A549 (cell line): ENCODE measurements around the gene TMEM9. TPM values are rescaled to one million over a fixed set of nuclear protein-coding genes. Genes with fewer than 3 reads are reported as not detected.

Experiments used
- ATAC-seq, 2 experiments: fragments of 200-7000 bp in 1 of 2; fragments of >200 bp in 1 of 2; cut with Nextera tagmentation in 1 of 2; cut with Tn5 transposase in 1 of 2; 3 replicates each; pipeline versions ENCODE4 v1.8.0 to v1.9.1; 2018 to 2020; ENCODE audit warnings: mild to moderate bottlenecking in 1 of 2, moderate library complexity in 1 of 2
- CTCF ChIA-PET: fragments of 300-600 bp; sonication (Branson Sonifier 250); formaldehyde crosslinking; extraction: SDS; loops from one replicate; lab custom pipeline; 2021; ENCODE audit warnings: antibody characterized with exemption, inconsistent platforms; lab: Yijun Ruan, JAX
- POLR2A ChIA-PET: fragments of 350-600 bp; formaldehyde crosslinking; extraction: SDS; loops from one replicate; lab custom pipeline; 2021; ENCODE audit warnings: antibody characterized with exemption, inconsistent platforms; lab: Yijun Ruan, JAX
- DNase-seq, 2 experiments: peaks; one replicate each; pipeline versions ENCODE4 v3.0.0 to v3.0.0-alpha.2; 2011 to 2016; ENCODE audit warnings: low read depth in 1 of 2, low spot score in 1 of 2
- FAIRE-seq: peaks from 2 replicates; lab custom pipeline; 2011; peaks lifted over from hg19 to GRCh38; lab: Jason Lieb, UNC
- H3K27ac ChIP-seq, 2 experiments: fragments of >200 bp; sonication (Bioruptor Twin); formaldehyde crosslinking; 3 replicates each; pipeline ENCODE4 v1.5.1; 2016 to 2017
- H3K4me1 ChIP-seq: fragments of >200 bp; sonication (Bioruptor Twin); formaldehyde crosslinking; 3 replicates; pipeline ENCODE4 v1.6.1; 2016
- H3K4me2 ChIP-seq: fragments of >200 bp; sonication (Bioruptor Twin); formaldehyde crosslinking; 3 replicates; pipeline ENCODE4 v1.6.1; 2016
- H3K4me3 ChIP-seq: fragments of >200 bp; sonication (Bioruptor Twin); formaldehyde crosslinking; 3 replicates; pipeline ENCODE4 v1.5.1; 2016
- H3K9me3 ChIP-seq: fragments of >200 bp; sonication (Bioruptor Twin); formaldehyde crosslinking; 3 replicates; pipeline ENCODE4 v1.6.1; 2016
- BHLHE40 ChIP-seq: IDR thresholded peaks from 2 replicates; pipeline ENCODE4 v1.6.1; 2012; ENCODE audit warnings: low read depth, low read length, inconsistent platforms
- CBX2 ChIP-seq: fragments of 200-600 bp; sonication (generic); IDR thresholded peaks from 2 replicates; pipeline ENCODE4 v1.6.1; 2016; ENCODE audit warnings: low read depth, mild to moderate bottlenecking, borderline replicate concordance
- EHMT2 ChIP-seq: fragments of 200-600 bp; sonication (generic); IDR thresholded peaks from 2 replicates; pipeline ENCODE4 v1.6.1; 2016; ENCODE audit warnings: antibody characterized with exemption, low read depth, mild to moderate bottlenecking, moderate library complexity
- HDAC2 ChIP-seq: fragments of 200-600 bp; sonication (generic); IDR thresholded peaks from 2 replicates; pipeline ENCODE4 v1.6.1; 2016
- HEYL ChIP-seq: fragments of 250-450 bp; sonication (Bioruptor Pico); IDR thresholded peaks from 2 replicates; pipeline ENCODE4 v1.8.0; 2021; ENCODE audit warnings: mild to moderate bottlenecking, moderate library complexity
- HOXA7 ChIP-seq: fragments of 250-450 bp; sonication (Bioruptor Pico); IDR thresholded peaks from 2 replicates; pipeline ENCODE4 v1.5.0; 2020; ENCODE audit warnings: mild to moderate bottlenecking, moderate library complexity
- JUN ChIP-seq, 2 experiments: fragments of >200 bp; sonication (Bioruptor Twin); formaldehyde crosslinking; IDR thresholded peaks; 2 replicates in 1 of 2; 3 replicates in 1 of 2; pipeline ENCODE4 v1.6.1; 2016 to 2017
- JUNB ChIP-seq: fragments of >200 bp; sonication (Bioruptor Twin); formaldehyde crosslinking; IDR thresholded peaks from 2 replicates; pipeline ENCODE4 v1.6.1; 2016
- KDM1A ChIP-seq: fragments of 200-600 bp; sonication (generic); IDR thresholded peaks from 2 replicates; pipeline ENCODE4 v1.6.1; 2016; ENCODE audit warnings: low read depth, mild to moderate bottlenecking
- KDM5A ChIP-seq: fragments of 200-600 bp; sonication (generic); IDR thresholded peaks from 2 replicates; pipeline ENCODE4 v1.6.1; 2016; ENCODE audit warnings: antibody characterized with exemption, mild to moderate bottlenecking
- MAFK ChIP-seq: fragments of 450-650 bp; IDR thresholded peaks from 2 replicates; pipeline ENCODE4 v1.6.1; 2014; ENCODE audit not compliant: partially characterized antibody
- MAZ ChIP-seq: fragments of 150-350 bp; IDR thresholded peaks from 2 replicates; pipeline ENCODE4 v1.6.1; 2014; ENCODE audit warnings: antibody characterized with exemption, low read depth, low read length, borderline replicate concordance
- NFE2L2 ChIP-seq: fragments of 150-350 bp; conservative IDR thresholded peaks from 2 replicates; pipeline ENCODE4 v1.6.1; 2014; ENCODE audit warnings: low read length
- NPAS2 ChIP-seq: fragments of 250-450 bp; sonication (Bioruptor Pico); IDR thresholded peaks from 2 replicates; pipeline ENCODE4 v1.8.0; 2022; ENCODE audit warnings: mild to moderate bottlenecking, moderate library complexity, borderline replicate concordance
- NR3C1 ChIP-seq: fragments of >200 bp; sonication (Bioruptor Twin); formaldehyde crosslinking; IDR thresholded peaks from 3 replicates; pipeline ENCODE4 v1.6.1; 2017
- POLR2AphosphoS2 ChIP-seq: conservative IDR thresholded peaks from 2 replicates; pipeline ENCODE4 v1.6.1; 2012; ENCODE audit warnings: low read length, improper control_type of control experiment, inconsistent platforms
- RAD21 ChIP-seq, 2 experiments: fragments of >200 bp in 1 of 2; sonication (Bioruptor Twin) in 1 of 2; formaldehyde crosslinking in 1 of 2; IDR thresholded peaks in 1 of 2; conservative IDR thresholded peaks in 1 of 2; 2 replicates in 1 of 2; 3 replicates in 1 of 2; pipeline ENCODE4 v1.6.1; 2012 to 2018; ENCODE audit warnings: inconsistent platforms in 1 of 2
- RARB ChIP-seq: fragments of 250-450 bp; sonication (Bioruptor Pico); IDR thresholded peaks from 2 replicates; pipeline ENCODE4 v1.8.0; 2021; ENCODE audit warnings: mild to moderate bottlenecking, moderate library complexity
- RNF2 ChIP-seq: fragments of 200-600 bp; sonication (generic); IDR thresholded peaks from 2 replicates; pipeline ENCODE4 v1.6.1; 2016; ENCODE audit warnings: low read depth, mild to moderate bottlenecking, antibody characterized with exemption, moderate library complexity, borderline replicate concordance
- SMC3 ChIP-seq: fragments of >200 bp; sonication (Bioruptor Twin); formaldehyde crosslinking; IDR thresholded peaks from 3 replicates; pipeline ENCODE4 v1.6.1; 2018; ENCODE audit warnings: inconsistent platforms
- TFCP2L1 ChIP-seq: fragments of 250-450 bp; sonication (Bioruptor Pico); IDR thresholded peaks from 2 replicates; pipeline ENCODE4 v1.5.0; 2021; ENCODE audit warnings: mild to moderate bottlenecking
- TP53 ChIP-seq: fragments of 250-450 bp; sonication (Bioruptor Pico); IDR thresholded peaks from 2 replicates; pipeline ENCODE4 v1.5.0; 2021; ENCODE audit warnings: mild to moderate bottlenecking, moderate library complexity
- ZFP36 ChIP-seq: fragments of 450-650 bp; IDR thresholded peaks from 2 replicates; pipeline ENCODE4 v1.6.1; 2014; ENCODE audit warnings: borderline replicate concordance; ENCODE audit not compliant: partially characterized antibody
- ZSCAN20 ChIP-seq: fragments of 250-450 bp; sonication (Bioruptor Pico); IDR thresholded peaks from 2 replicates; pipeline ENCODE4 v1.8.0; 2022; ENCODE audit warnings: mild to moderate bottlenecking, moderate library complexity
- WGBS: methylation state at CpG from one replicate; pipeline ENCODE4 v1.1.6; 2017; ENCODE audit errors: missing lambda C conversion rate; 5-methylcytosine and 5-hydroxymethylcytosine counted together
- polyA plus RNA-seq, 4 experiments: library from polyadenylated mRNA; depleted of rRNA in 3 of 4; stranded (reverse); fragments of >200 nt; fragmentation: RNase III in 1 of 4; extraction: RNeasy Plus Mini Kit Qiagen cat#74134 plus additional on column Dnase treatment in 1 of 4; gene quantifications; 2 replicates in 3 of 4; 3 replicates in 1 of 4; pipeline ENCODE4 v1.2.3, GENCODE V29; 2011 to 2017
- TF ChIP-seq, protein P1 (sequence below): IDR thresholded peaks from 2 replicates; pipeline ENCODE4 v1.6.1; 2012
- TF ChIP-seq, protein P2 (sequence below): fragments of 250-450 bp; sonication (Bioruptor Pico); IDR thresholded peaks from 2 replicates; pipeline ENCODE4 v1.5.0; 2020; ENCODE audit warnings: low read depth, mild to moderate bottlenecking, moderate library complexity
- TF ChIP-seq, protein P3 (sequence below): fragments of >200 bp; sonication (Bioruptor Twin); formaldehyde crosslinking; IDR thresholded peaks from 2 replicates; pipeline ENCODE4 v1.6.1; 2016
- TF ChIP-seq, protein P4 (sequence below): fragments of >200 bp; sonication (Bioruptor Twin); formaldehyde crosslinking; IDR thresholded peaks from 3 replicates; pipeline ENCODE4 v1.5.1; 2016

TMEM9 gene
- polyA plus RNA-seq, 2 of the 4 experiments (the other 2 are of a cell fraction), result 86.8 to 97.0 TPM

DNA sequence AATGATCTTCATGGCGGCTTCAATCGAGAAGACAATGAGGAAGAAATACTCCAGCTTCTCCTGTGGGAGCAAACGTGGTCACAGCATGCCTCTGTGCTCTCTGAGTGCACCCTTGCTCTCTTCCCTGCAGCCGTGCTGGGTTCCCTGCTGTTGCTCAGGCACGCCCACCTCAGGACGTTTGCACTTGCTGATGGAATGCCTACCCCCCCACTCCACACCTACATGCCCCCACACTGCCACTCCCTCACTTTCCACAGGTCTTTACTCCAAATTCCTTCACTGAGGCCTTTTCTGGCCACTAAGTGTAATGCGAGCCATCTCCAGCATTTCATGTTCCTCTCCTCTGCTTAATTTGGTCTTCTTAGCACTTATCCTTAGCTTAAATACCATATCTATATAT lies 60.3 kb downstream of the TMEM9 start:
- POLR2A ChIA-PET, result no interaction called here
- H3K4me3 ChIP-seq, result no peak overlapping the region
- WGBS, result 40% methylated on average over 7 of the region's 7 CpGs

DNA sequence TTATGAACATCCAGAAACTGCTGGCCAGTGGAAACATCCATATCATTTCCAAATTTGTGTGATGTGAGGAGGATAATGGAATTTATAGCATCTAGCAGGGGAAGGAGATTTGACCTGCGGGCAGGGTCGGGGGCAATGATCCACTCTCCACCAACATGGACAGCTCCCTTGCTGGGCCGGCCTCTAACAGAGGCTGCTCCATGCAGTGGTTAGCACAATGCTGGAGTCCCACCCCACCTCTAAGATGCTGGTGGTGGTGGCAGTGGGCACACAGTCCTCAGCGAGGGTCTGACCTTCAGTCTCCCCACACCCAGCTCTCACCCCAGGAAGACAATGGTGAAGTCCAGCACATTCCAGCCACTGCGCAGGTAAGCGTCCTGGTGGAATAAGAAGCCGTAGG lies 60.7 kb downstream of the TMEM9 start:
- no peaks in the 10 kb centered on the region for H3K4me1 ChIP-seq
- ChIA-PET POLR2A (no interaction called here), CTCF (interaction anchor here (1.0 to 12.4 kb wide), 3 partner anchors 9 to 26 kb away, joined by 3 to 84 read pairs (median 45); partner anchors contain the start of gene CACNA1S)
- no peak overlapping the region for H3K27ac ChIP-seq
- H3K4me3 ChIP-seq, result no peak overlapping the region
- 70% methylated on average over 7 of the region's 7 CpGs for WGBS
- H3K9me3 ChIP-seq, result no peaks in the 10 kb centered on the region
- DNase-seq, result no peak
- TF ChIP-seq RNF2 (no peak), BHLHE40 (no peak), RARB (no peak), MAFK (no peak), HOXA7 (CRISPR knock-in tag) (no peak), KDM5A (no peak), NFE2L2 (no peak), TFCP2L1 (no peak), ZSCAN20 (no peak), HEYL (CRISPR knock-in tag) (no peak), KDM1A (no peak), JUNB (no peak), HDAC2 (no peak), RAD21 (conservative IDR thresholded peaks at IDR 0.05 in 1 of 2, IDR thresholded peaks at IDR 0.05 in 1 of 2) (no peak), NR3C1 (no peak)
- TF ChIP-seq, protein P1, sequence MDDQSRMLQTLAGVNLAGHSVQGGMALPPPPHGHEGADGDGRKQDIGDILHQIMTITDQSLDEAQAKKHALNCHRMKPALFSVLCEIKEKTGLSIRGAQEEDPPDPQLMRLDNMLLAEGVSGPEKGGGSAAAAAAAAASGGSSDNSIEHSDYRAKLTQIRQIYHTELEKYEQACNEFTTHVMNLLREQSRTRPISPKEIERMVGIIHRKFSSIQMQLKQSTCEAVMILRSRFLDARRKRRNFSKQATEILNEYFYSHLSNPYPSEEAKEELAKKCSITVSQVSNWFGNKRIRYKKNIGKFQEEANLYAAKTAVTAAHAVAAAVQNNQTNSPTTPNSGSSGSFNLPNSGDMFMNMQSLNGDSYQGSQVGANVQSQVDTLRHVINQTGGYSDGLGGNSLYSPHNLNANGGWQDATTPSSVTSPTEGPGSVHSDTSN, result no peak
- TF ChIP-seq, protein P2, sequence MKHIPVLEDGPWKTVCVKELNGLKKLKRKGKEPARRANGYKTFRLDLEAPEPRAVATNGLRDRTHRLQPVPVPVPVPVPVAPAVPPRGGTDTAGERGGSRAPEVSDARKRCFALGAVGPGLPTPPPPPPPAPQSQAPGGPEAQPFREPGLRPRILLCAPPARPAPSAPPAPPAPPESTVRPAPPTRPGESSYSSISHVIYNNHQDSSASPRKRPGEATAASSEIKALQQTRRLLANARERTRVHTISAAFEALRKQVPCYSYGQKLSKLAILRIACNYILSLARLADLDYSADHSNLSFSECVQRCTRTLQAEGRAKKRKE (CRISPR knock-in tag), result no peak
- TF ChIP-seq, protein P3, sequence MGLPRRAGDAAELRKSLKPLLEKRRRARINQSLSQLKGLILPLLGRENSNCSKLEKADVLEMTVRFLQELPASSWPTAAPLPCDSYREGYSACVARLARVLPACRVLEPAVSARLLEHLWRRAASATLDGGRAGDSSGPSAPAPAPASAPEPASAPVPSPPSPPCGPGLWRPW, result no peak
- no peak for FAIRE-seq
- no peak overlapping the region for H3K4me2 ChIP-seq
- no peak for ATAC-seq

More for the DNA sequence above, 60.3 kb downstream of the TMEM9 start:
- Histone ChIP-seq H3K4me1 (no peaks in the 10 kb centered on the region), H3K4me2 (no peak overlapping the region), H3K9me3 (no peaks in the 10 kb centered on the region), H3K27ac (no peak overlapping the region)
- FAIRE-seq, result no peak
- no peak for DNase-seq
- no peak for ATAC-seq
- CTCF ChIA-PET, result interaction anchor here (1.0 to 12.4 kb wide), 3 partner anchors 9 to 26 kb away, joined by 3 to 84 read pairs (median 45); partner anchors contain the start of gene CACNA1S
- no peak for TF ChIP-seq KDM1A
- no peak for TF ChIP-seq SMC3
- no peak for TF ChIP-seq JUN (IDR thresholded peaks at IDR 0.05)
- no peak for TF ChIP-seq POLR2AphosphoS2
- TF ChIP-seq TP53, result no peak
- no peak for TF ChIP-seq CBX2
- no peak for TF ChIP-seq MAZ
- no peak for TF ChIP-seq HOXA7 (CRISPR knock-in tag)
- TF ChIP-seq, protein P1, result no peak
- TF ChIP-seq ZFP36, result no peak
- no peak for TF ChIP-seq NR3C1
- TF ChIP-seq NPAS2 (CRISPR knock-in tag), result no peak
- TF ChIP-seq, protein P4, sequence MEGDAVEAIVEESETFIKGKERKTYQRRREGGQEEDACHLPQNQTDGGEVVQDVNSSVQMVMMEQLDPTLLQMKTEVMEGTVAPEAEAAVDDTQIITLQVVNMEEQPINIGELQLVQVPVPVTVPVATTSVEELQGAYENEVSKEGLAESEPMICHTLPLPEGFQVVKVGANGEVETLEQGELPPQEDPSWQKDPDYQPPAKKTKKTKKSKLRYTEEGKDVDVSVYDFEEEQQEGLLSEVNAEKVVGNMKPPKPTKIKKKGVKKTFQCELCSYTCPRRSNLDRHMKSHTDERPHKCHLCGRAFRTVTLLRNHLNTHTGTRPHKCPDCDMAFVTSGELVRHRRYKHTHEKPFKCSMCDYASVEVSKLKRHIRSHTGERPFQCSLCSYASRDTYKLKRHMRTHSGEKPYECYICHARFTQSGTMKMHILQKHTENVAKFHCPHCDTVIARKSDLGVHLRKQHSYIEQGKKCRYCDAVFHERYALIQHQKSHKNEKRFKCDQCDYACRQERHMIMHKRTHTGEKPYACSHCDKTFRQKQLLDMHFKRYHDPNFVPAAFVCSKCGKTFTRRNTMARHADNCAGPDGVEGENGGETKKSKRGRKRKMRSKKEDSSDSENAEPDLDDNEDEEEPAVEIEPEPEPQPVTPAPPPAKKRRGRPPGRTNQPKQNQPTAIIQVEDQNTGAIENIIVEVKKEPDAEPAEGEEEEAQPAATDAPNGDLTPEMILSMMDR, result no peak
- TF ChIP-seq EHMT2, result no peak
